ENCODE data around the gene CPSF6. TPM values are rescaled to one million over a fixed set of nuclear protein-coding genes. Genes with fewer than 3 reads are reported as not detected.

The CPSF6 gene
- total RNA-seq, 1 experiment from 2014 or later: 93.8 TPM

- Histone ChIP-seq H3K9me3 (ENCODE audit: low read length) (no peaks in the 10 kb centered on the region), H3K4me1 (ENCODE audit: low read length) (no peaks in the 10 kb centered on the region), H3K4me2 (ENCODE audit: low read depth, low read length, poor library complexity, severe bottlenecking) (no peak overlapping the region), H3K9ac (ENCODE audit: low read length) (no peak overlapping the region), H3K36me3 (ENCODE audit: insufficient read depth, low read length) (no peaks in the 10 kb centered on the region), H3K79me2 (ENCODE audit: low read length) (no peaks in the 10 kb centered on the region), H3K27ac (ENCODE audit: low read length) (no peak overlapping the region), H2AFZ (ENCODE audit: low read length) (no peak overlapping the region), H3K4me3 (ENCODE audit: low read length) (no peak overlapping the region), H3K9me2 (replicated peaks; ENCODE audit: insufficient read depth, low read length) (no peaks in the 10 kb centered on the region), H3K27me3 (ENCODE audit: low read length) (no peaks in the 10 kb centered on the region), H4K20me1 (ENCODE audit: insufficient read depth, low read depth, low read length) (no peaks in the 10 kb centered on the region)
- DNase-seq: no peak
Measured at GRCh38 chr12:69231479-69231878, 7.9 kb upstream of the CPSF6 start.

DNA sequence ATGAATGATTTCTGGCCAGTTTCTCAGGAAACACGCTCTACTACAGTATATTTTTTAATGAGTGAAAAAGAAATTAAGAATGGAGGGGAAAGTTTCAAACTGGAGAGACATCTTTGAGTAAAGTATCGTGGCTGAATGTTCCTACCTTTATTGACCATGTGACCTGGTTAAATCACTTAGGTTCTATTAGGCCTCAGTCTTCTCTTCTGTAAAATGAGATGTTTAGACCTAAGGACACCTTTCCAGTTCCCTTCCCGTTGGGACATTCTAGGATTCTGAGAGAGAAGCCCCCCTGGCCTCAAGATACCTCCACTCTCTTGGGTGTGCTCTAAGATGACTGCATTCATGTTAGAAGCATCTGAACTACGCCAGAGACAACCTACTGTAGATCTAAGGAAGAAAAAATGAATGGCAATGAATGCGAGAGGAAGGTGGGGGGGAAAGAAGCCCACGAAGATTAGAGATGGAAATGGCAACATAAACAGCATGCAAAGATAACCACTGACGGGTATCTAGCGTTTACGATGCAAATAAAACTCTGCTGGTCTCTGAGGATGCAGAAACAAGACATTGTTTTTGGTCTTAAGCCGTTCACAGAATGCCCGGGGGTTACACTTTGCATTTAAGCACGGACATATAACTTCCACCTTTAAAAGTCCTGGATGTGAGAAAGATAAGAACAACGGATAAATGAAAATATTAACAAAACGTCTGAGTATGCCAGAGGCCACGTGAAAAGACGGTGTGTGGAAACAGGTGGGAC lies 599 bp upstream of the CPSF6 start:
- DNase-seq: no peak
- Histone ChIP-seq H3K27me3 (ENCODE audit: low read length) (no peaks in the 10 kb centered on the region), H4K20me1 (ENCODE audit: insufficient read depth, low read depth, low read length) (peaks cover 37% of the 10 kb centered on the region), H3K27ac (ENCODE audit: low read length) (peak overlapping the region; percentile 69), H3K9me2 (replicated peaks; ENCODE audit: insufficient read depth, low read length) (no peaks in the 10 kb centered on the region), H3K36me3 (ENCODE audit: insufficient read depth, low read length) (peaks cover 12% of the 10 kb centered on the region; the same call in 1 of the 2 replicates), H3K4me1 (ENCODE audit: low read length) (peaks cover 37% of the 10 kb centered on the region), H3K9me3 (ENCODE audit: low read length) (no peaks in the 10 kb centered on the region), H2AFZ (ENCODE audit: low read length) (peak overlapping the region; percentile 73), H3K79me2 (ENCODE audit: low read length) (peaks cover 40% of the 10 kb centered on the region), H3K4me3 (ENCODE audit: low read length) (peak overlapping the region; percentile 80), H3K4me2 (ENCODE audit: low read depth, low read length, poor library complexity, severe bottlenecking) (peak overlapping the region; percentile 71), H3K9ac (ENCODE audit: low read length) (peak overlapping the region; percentile 80)

GRCh38 chr12:69239922-69240630 lies 707 bp downstream of the CPSF6 start:
- peaks cover 12% of the 10 kb centered on the region; the same call in 1 of the 2 replicates for H3K36me3 ChIP-seq (ENCODE audit: insufficient read depth, low read length)
- peak overlapping the region; percentile 91 for H3K4me2 ChIP-seq (ENCODE audit: low read depth, low read length, poor library complexity, severe bottlenecking)
- peak overlapping the region; percentile 49 for H3K27ac ChIP-seq (ENCODE audit: low read length)
- no peak overlapping the region for H2AFZ ChIP-seq (ENCODE audit: low read length)
- no peaks in the 10 kb centered on the region for H3K9me2 ChIP-seq (replicated peaks; ENCODE audit: insufficient read depth, low read length)
- H3K9ac ChIP-seq (ENCODE audit: low read length): peak overlapping the region; percentile 80
- peak overlapping the region; percentile 80 for H3K4me3 ChIP-seq (ENCODE audit: low read length)
- peaks cover 52% of the 10 kb centered on the region for H3K79me2 ChIP-seq (ENCODE audit: low read length)
- DNase-seq: peak; percentile 77
- peaks cover 37% of the 10 kb centered on the region for H3K4me1 ChIP-seq (ENCODE audit: low read length)
- no peaks in the 10 kb centered on the region for H3K9me3 ChIP-seq (ENCODE audit: low read length)
- no peaks in the 10 kb centered on the region for H3K27me3 ChIP-seq (ENCODE audit: low read length)
- peaks cover 42% of the 10 kb centered on the region for H4K20me1 ChIP-seq (ENCODE audit: insufficient read depth, low read depth, low read length)

- Histone ChIP-seq H3K9ac (ENCODE audit: low read length) (peak overlapping the region; percentile 80), H3K9me2 (replicated peaks; ENCODE audit: insufficient read depth, low read length) (no peaks in the 10 kb centered on the region), H3K4me2 (ENCODE audit: low read depth, low read length, poor library complexity, severe bottlenecking) (peak overlapping the region; percentile 91), H3K36me3 (ENCODE audit: insufficient read depth, low read length) (peaks cover 12% of the 10 kb centered on the region; the same call in 1 of the 2 replicates), H3K4me1 (ENCODE audit: low read length) (peaks cover 37% of the 10 kb centered on the region), H3K27me3 (ENCODE audit: low read length) (no peaks in the 10 kb centered on the region), H3K9me3 (ENCODE audit: low read length) (no peaks in the 10 kb centered on the region), H2AFZ (ENCODE audit: low read length) (no peak overlapping the region), H3K27ac (ENCODE audit: low read length) (no peak overlapping the region), H3K4me3 (ENCODE audit: low read length) (peak overlapping the region; percentile 80), H4K20me1 (ENCODE audit: insufficient read depth, low read depth, low read length) (peaks cover 47% of the 10 kb centered on the region), H3K79me2 (ENCODE audit: low read length) (peaks cover 57% of the 10 kb centered on the region)
- peak; percentile 69 for DNase-seq
Measured at GRCh38 chr12:69240631-69240995, 1.2 kb downstream of the CPSF6 start.

DNA sequence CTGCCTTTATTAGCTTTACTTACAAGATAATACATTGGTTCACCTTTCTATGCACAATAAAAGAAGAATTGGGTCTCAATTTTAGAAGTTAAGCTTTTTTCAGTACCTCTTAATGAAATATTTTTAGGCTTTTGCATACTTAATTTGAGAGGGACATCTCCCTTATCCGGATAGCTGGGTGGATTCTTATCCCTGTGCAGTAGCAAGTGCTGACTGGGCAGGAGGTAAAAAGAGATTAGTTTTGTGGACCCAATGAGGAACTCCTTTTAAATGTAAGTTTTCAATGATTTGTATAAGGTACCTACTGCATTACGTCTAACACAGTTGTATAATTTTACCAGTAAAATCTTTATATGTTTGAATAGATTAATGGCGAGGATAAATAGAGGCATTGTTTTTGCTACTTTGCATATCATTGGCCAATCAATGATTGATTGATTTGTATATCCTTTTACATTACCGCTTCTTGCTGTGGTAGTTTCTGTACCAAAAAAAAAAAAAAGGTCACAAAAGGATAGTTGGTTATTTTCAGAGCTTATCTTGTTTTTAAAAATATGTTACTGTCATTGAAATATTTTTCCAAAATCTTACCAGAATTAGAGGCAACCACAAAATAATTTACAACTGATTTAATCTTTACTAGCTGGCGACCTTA lies 2.2 kb downstream of the CPSF6 start:
- no peak for DNase-seq
- Histone ChIP-seq H4K20me1 (ENCODE audit: insufficient read depth, low read depth, low read length) (peaks cover 50% of the 10 kb centered on the region), H3K27me3 (ENCODE audit: low read length) (no peaks in the 10 kb centered on the region), H3K9ac (ENCODE audit: low read length) (peak overlapping the region; percentile 80), H3K9me2 (replicated peaks; ENCODE audit: insufficient read depth, low read length) (no peaks in the 10 kb centered on the region), H3K79me2 (ENCODE audit: low read length) (peaks cover 67% of the 10 kb centered on the region), H3K27ac (ENCODE audit: low read length) (no peak overlapping the region), H3K4me1 (ENCODE audit: low read length) (peaks cover 44% of the 10 kb centered on the region), H3K4me3 (ENCODE audit: low read length) (peak overlapping the region; percentile 80), H3K9me3 (ENCODE audit: low read length) (no peaks in the 10 kb centered on the region), H3K36me3 (ENCODE audit: insufficient read depth, low read length) (peaks cover 12% of the 10 kb centered on the region; the same call in 1 of the 2 replicates), H2AFZ (ENCODE audit: low read length) (no peak overlapping the region), H3K4me2 (ENCODE audit: low read depth, low read length, poor library complexity, severe bottlenecking) (peak overlapping the region; percentile 91)

GRCh38 chr12:69243099-69244084 lies 4.0 kb downstream of the CPSF6 start:
- peaks cover 53% of the 10 kb centered on the region for H3K4me1 ChIP-seq (ENCODE audit: low read length)
- no peak for DNase-seq
- H3K79me2 ChIP-seq (ENCODE audit: low read length): peaks cover 85% of the 10 kb centered on the region
- no peaks in the 10 kb centered on the region for H3K9me3 ChIP-seq (ENCODE audit: low read length)
- H3K4me2 ChIP-seq (ENCODE audit: low read depth, low read length, poor library complexity, severe bottlenecking): no peak overlapping the region
- H3K27me3 ChIP-seq (ENCODE audit: low read length): no peaks in the 10 kb centered on the region
- no peak overlapping the region for H3K27ac ChIP-seq (ENCODE audit: low read length)
- H3K4me3 ChIP-seq (ENCODE audit: low read length): no peak overlapping the region
- no peak overlapping the region for H2AFZ ChIP-seq (ENCODE audit: low read length)
- no peak overlapping the region for H3K9ac ChIP-seq (ENCODE audit: low read length)
- peaks cover 59% of the 10 kb centered on the region for H4K20me1 ChIP-seq (ENCODE audit: insufficient read depth, low read depth, low read length)
- H3K36me3 ChIP-seq (ENCODE audit: insufficient read depth, low read length): peaks cover 21% of the 10 kb centered on the region
- no peaks in the 10 kb centered on the region for H3K9me2 ChIP-seq (replicated peaks; ENCODE audit: insufficient read depth, low read length)

- Histone ChIP-seq H3K4me2 (ENCODE audit: low read depth, low read length, poor library complexity, severe bottlenecking) (no peak overlapping the region), H3K4me1 (ENCODE audit: low read length) (peaks cover 56% of the 10 kb centered on the region), H3K79me2 (ENCODE audit: low read length) (peaks cover 96% of the 10 kb centered on the region), H3K27ac (ENCODE audit: low read length) (no peak overlapping the region; the same call in 1 of the 2 replicates), H2AFZ (ENCODE audit: low read length) (no peak overlapping the region), H3K27me3 (ENCODE audit: low read length) (no peaks in the 10 kb centered on the region), H3K36me3 (ENCODE audit: insufficient read depth, low read length) (peaks cover 15% of the 10 kb centered on the region), H3K4me3 (ENCODE audit: low read length) (no peak overlapping the region), H3K9ac (ENCODE audit: low read length) (no peak overlapping the region), H4K20me1 (ENCODE audit: insufficient read depth, low read depth, low read length) (peaks cover 53% of the 10 kb centered on the region), H3K9me3 (ENCODE audit: low read length) (no peaks in the 10 kb centered on the region), H3K9me2 (replicated peaks; ENCODE audit: insufficient read depth, low read length) (no peaks in the 10 kb centered on the region)
- no peak for DNase-seq
Measured at GRCh38 chr12:69247268-69248018, 8.1 kb downstream of the CPSF6 start.
